Neural cell (in vitro differentiated cells): ENCODE measurements around the gene SENP3. TPM values are rescaled to one million over a fixed set of nuclear protein-coding genes. Genes with fewer than 3 reads are reported as not detected.

ENCODE experiments used
- H2AFZ ChIP-seq: fragments of 200-600, 300-800 bp; sonication (generic), shearing (Covaris generic); 2 replicates; pipeline ENCODE4 v1.6.0; 2014; ENCODE audit warnings: low read depth, mild to moderate bottlenecking, antibody characterized with exemption, low read length, moderate library complexity
- H3F3A ChIP-seq: fragments of 200-600 bp; shearing (Covaris generic); 2 replicates; pipeline ENCODE4 v1.6.1; 2016; ENCODE audit warnings: mild to moderate bottlenecking, moderate library complexity, mixed read lengths, antibody characterized with exemption, low read length; ENCODE audit not compliant: insufficient read depth, poor library complexity, severe bottlenecking
- H3K27ac ChIP-seq: fragments of 200-600, 300-800 bp; sonication (generic), shearing (Covaris generic); 2 replicates; pipeline ENCODE4 v1.5.1; 2014; ENCODE audit warnings: mild to moderate bottlenecking, low read length, moderate library complexity
- H3K27me3 ChIP-seq: fragments of 300-800, 200-600 bp; sonication (generic), shearing (Covaris generic); 2 replicates; pipeline ENCODE4 v1.6.0; 2014; ENCODE audit warnings: mild to moderate bottlenecking, low read depth, low read length, moderate library complexity; ENCODE audit not compliant: insufficient read depth
- H3K36me3 ChIP-seq: fragments of 300-800, 200-600 bp; sonication (generic), shearing (Covaris generic); 2 replicates; pipeline ENCODE4 v1.5.1; 2014; ENCODE audit warnings: mild to moderate bottlenecking, antibody characterized with exemption, low read length, moderate library complexity; ENCODE audit not compliant: insufficient read depth
- H3K4me2 ChIP-seq: fragments of 300-800, 200-600 bp; sonication (generic), shearing (Covaris generic); 2 replicates; pipeline ENCODE4 v1.6.0; 2014; ENCODE audit warnings: mild to moderate bottlenecking, low read length
- H3K4me3 ChIP-seq: fragments of 300-800, 200-600 bp; sonication (generic), shearing (Covaris generic); 2 replicates; pipeline ENCODE4 v1.5.1; 2014; ENCODE audit warnings: mild to moderate bottlenecking, low read length, moderate library complexity
- H3K79me2 ChIP-seq: fragments of 200-600 bp; shearing (Covaris generic); replicated peaks from 2 replicates; pipeline ENCODE4 v1.6.0; 2014; ENCODE audit warnings: mild to moderate bottlenecking, low read length, moderate library complexity; ENCODE audit not compliant: insufficient read depth
- H3K9ac ChIP-seq: fragments of 300-800, 200-600 bp; sonication (generic), shearing (Covaris generic); 2 replicates; pipeline ENCODE4 v1.6.1; 2016; ENCODE audit warnings: mild to moderate bottlenecking, low read length, mixed read lengths
- H3K9me2 ChIP-seq: fragments of 200-600 bp; shearing (Covaris generic); 2 replicates; pipeline ENCODE4 v1.6.1; 2016; ENCODE audit warnings: mild to moderate bottlenecking, low read length, mixed read lengths; ENCODE audit not compliant: insufficient read depth
- H3K9me3 ChIP-seq: fragments of 200-600, 300-800 bp; sonication (generic), shearing (Covaris generic); 2 replicates; pipeline ENCODE4 v1.6.1; 2016; ENCODE audit warnings: mild to moderate bottlenecking, mixed run types, low read length, moderate library complexity, mixed read lengths
- H4K20me1 ChIP-seq: fragments of 200-600 bp; shearing (Covaris generic); 2 replicates; pipeline ENCODE4 v1.6.1; 2016; ENCODE audit warnings: mild to moderate bottlenecking, mixed run types; ENCODE audit not compliant: insufficient read depth
- CTCF ChIP-seq: fragments of 450-650 bp; IDR thresholded peaks from 2 replicates; pipeline ENCODE4 v1.5.1; 2014; ENCODE audit warnings: antibody characterized with exemption, mild to moderate bottlenecking, moderate library complexity; ENCODE audit not compliant: poor library complexity, severe bottlenecking
- EP300 ChIP-seq: fragments of 450-650 bp; conservative IDR thresholded peaks from 2 replicates; pipeline ENCODE4 v1.6.1; 2014; ENCODE audit warnings: antibody characterized with exemption, mild to moderate bottlenecking, moderate library complexity; ENCODE audit not compliant: poor library complexity, severe bottlenecking
- EZH2 ChIP-seq: fragments of 200-600, 300-800 bp; shearing (Covaris generic), sonication (generic); IDR thresholded peaks from 2 replicates; pipeline ENCODE4 v1.6.1; 2014; ENCODE audit warnings: antibody characterized with exemption, low read length, borderline replicate concordance, mild to moderate bottlenecking; ENCODE audit not compliant: insufficient read depth, poor library complexity, severe bottlenecking
- MXI1 ChIP-seq: fragments of 450-650 bp; conservative IDR thresholded peaks from 2 replicates; pipeline ENCODE4 v1.6.1; 2014; ENCODE audit warnings: antibody characterized with exemption, mild to moderate bottlenecking; ENCODE audit not compliant: poor library complexity, severe bottlenecking
- POLR2AphosphoS5 ChIP-seq: IDR thresholded peaks from 2 replicates; pipeline ENCODE4 v1.6.1; 2012
- RAD21 ChIP-seq: fragments of 450-650 bp; conservative IDR thresholded peaks from 2 replicates; pipeline ENCODE4 v1.6.1; 2014; ENCODE audit warnings: antibody characterized with exemption, mild to moderate bottlenecking, moderate library complexity
- REST ChIP-seq: IDR thresholded peaks from 2 replicates; pipeline ENCODE4 v1.6.1; 2012; ENCODE audit warnings: borderline replicate concordance
- SMC3 ChIP-seq: fragments of 450-650 bp; conservative IDR thresholded peaks from 2 replicates; pipeline ENCODE4 v1.6.1; 2014; ENCODE audit warnings: antibody characterized with exemption, mild to moderate bottlenecking, moderate library complexity; ENCODE audit not compliant: poor library complexity
- TAF1 ChIP-seq: IDR thresholded peaks from 2 replicates; pipeline ENCODE4 v1.6.1; 2012; ENCODE audit warnings: low read depth
- polyA plus RNA-seq: library from polyadenylated mRNA; depleted of rRNA; stranded (reverse); fragments of >200 nt; gene quantifications from 2 replicates; pipeline ENCODE4 v1.2.3, GENCODE V29; 2014

SENP3 gene
- polyA plus RNA-seq, 1 donor from 2014 or later: 151 TPM

- no peaks in the 10 kb centered on the region for H4K20me1 ChIP-seq
- H3K9me3 ChIP-seq: no peaks in the 10 kb centered on the region
- H3K27me3 ChIP-seq: peaks cover 22% of the 10 kb centered on the region
- H3K79me2 ChIP-seq: no peaks in the 10 kb centered on the region
- no peak overlapping the region for H2AFZ ChIP-seq
- no peak for TF ChIP-seq EZH2
- no peak for TF ChIP-seq TAF1
- TF ChIP-seq REST: no peak
- no peak for TF ChIP-seq SMC3
- no peak for TF ChIP-seq CTCF
- TF ChIP-seq POLR2AphosphoS5: no peak
- TF ChIP-seq MXI1: no peak
- TF ChIP-seq RAD21: no peak
- TF ChIP-seq EP300: no peak
- H3K27ac ChIP-seq: no peak overlapping the region
- no peak overlapping the region for H3K4me3 ChIP-seq
- H3K9me2 ChIP-seq: no peaks in the 10 kb centered on the region
- no peaks in the 10 kb centered on the region for H3K36me3 ChIP-seq
- no peaks in the 10 kb centered on the region for H3F3A ChIP-seq
- H3K4me2 ChIP-seq: no peak overlapping the region
- H3K9ac ChIP-seq: no peak overlapping the region
These were observed 16.8 kb upstream of the SENP3 start for GRCh38 chr17:7544911-7545310.

GRCh38 chr17:7548585-7549400 lies 12.9 kb upstream of the SENP3 start, which contains the start of gene TNFSF12:
TNFSF12 (plus strand) TSS chr17:7549058; CDS start chr17:7549154, 96 bp downstream.
- TF ChIP-seq RAD21 (no peak), TAF1 (no peak)
- no peaks in the 10 kb centered on the region for H3K36me3 ChIP-seq
- no peaks in the 10 kb centered on the region for H3K9me2 ChIP-seq
- H3K27me3 ChIP-seq: peaks cover 22% of the 10 kb centered on the region
- peak within 1 kb of the TSS; percentile 57 for H3K4me3 ChIP-seq
- no peaks in the 10 kb centered on the region for H4K20me1 ChIP-seq
- H3F3A ChIP-seq: no peaks in the 10 kb centered on the region
- H2AFZ ChIP-seq: no peak within 1 kb of the TSS
- H3K9ac ChIP-seq: no peak within 1 kb of the TSS
- H3K79me2 ChIP-seq: no peaks in the 10 kb centered on the region
- no peaks in the 10 kb centered on the region for H3K9me3 ChIP-seq
- H3K27ac ChIP-seq: no peak within 1 kb of the TSS
- H3K4me2 ChIP-seq: no peak within 1 kb of the TSS
